GM19238 (cell line): ENCODE results near the gene ALDH1B1.
A peak's percentile ranks its signal among the peaks of the same experiment; 100 is the strongest.
"Not testable (repeated sequence)": the region's sequence is repeated elsewhere in the genome, so short reads cannot be mapped to it uniquely, and the experiment has no call there.

ENCODE experiments used
- DNase-seq: peaks from one replicate; pipeline ENCODE4 v3.0.0; 2011; ENCODE audit warnings: low spot score; ENCODE audit not compliant: insufficient read length

ALDH1B1 gene

DNA sequence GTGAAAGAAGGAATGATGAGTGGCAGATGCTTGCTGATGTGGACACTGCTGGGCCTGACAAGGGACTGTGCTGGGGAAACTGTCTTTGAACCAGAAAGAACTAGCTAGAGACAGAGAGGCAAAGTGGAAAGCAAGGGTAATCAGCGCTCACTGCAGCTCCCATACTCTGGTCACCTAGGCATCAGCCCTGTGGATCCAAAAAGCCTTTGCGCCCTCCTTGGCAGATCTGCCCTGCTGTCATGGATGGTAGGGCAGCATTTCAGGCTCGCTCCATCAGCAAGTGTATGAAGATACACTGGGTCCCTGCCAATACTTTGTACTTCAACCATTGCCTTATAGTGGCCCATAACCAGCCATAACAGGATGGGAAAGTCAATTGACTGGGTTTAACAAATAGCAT lies 6.6 kb upstream of the ALDH1B1 start:
- DNase-seq, result no peak

DNA sequence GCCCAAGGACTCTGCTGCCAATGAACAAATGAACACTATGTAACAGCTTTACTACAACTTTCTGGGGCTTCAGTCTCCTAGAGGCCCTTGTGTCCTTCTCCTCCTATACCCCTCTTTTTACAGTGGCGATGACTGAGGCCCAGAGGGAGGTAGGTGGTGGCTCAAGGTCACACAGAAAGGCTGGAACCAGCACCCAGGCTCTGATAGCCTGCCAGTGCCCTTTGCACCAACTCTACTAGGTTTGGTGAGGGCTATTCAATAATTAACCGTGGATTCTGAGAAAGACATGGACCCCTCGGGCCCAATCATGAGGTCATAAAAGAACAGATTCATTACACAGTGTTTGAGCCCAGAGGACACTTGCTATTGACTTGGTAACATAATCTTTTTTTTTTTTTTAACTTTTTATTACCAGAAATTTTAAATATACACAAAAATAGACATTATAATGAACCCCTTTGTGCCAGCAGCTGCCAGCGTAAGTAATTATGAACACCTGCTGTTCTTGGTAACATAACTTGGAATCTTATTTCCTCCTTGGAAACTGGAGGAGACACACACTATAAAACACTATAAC lies 6.1 kb upstream of the ALDH1B1 start:
- DNase-seq, result no peak

DNA sequence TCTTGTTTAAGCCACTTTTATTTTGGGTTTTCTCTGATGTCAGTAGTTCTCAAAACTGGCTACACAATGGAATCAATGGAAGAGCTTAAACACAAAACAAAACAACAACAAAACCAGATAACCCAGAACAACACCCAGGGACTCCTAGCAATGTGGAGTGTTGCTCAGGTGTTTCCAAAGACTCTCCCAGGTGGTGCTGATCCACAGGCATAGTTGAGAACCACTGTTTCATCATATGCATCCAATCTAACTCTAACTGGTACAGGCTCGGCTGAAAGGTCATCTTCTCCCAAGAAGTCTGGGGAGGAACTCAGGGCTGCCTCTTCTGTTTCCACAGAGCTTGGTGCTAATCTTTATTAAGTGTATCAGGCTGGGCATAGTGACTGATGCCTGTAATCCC lies 5.4 kb upstream of the ALDH1B1 start:
- no peak for DNase-seq

DNA sequence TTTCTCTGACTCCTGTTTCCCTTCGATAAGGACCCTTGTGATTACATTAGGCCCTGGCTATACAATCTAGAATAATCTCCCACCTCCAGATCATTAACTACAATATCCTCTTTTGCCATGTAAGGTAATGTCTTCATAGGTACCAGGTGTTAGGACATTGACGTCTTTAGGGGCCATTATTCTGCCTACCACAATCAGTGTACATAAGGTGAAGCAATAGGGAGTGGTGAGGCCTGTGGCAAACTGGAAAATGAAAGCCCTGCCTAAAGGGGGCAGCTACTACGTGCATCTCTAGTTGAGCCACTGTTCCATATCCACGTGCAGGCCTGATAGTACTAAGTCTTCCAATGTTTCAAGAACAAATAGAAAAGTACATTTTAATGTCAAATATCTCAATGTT lies 4.8 kb upstream of the ALDH1B1 start:
- DNase-seq, result no peak

DNA sequence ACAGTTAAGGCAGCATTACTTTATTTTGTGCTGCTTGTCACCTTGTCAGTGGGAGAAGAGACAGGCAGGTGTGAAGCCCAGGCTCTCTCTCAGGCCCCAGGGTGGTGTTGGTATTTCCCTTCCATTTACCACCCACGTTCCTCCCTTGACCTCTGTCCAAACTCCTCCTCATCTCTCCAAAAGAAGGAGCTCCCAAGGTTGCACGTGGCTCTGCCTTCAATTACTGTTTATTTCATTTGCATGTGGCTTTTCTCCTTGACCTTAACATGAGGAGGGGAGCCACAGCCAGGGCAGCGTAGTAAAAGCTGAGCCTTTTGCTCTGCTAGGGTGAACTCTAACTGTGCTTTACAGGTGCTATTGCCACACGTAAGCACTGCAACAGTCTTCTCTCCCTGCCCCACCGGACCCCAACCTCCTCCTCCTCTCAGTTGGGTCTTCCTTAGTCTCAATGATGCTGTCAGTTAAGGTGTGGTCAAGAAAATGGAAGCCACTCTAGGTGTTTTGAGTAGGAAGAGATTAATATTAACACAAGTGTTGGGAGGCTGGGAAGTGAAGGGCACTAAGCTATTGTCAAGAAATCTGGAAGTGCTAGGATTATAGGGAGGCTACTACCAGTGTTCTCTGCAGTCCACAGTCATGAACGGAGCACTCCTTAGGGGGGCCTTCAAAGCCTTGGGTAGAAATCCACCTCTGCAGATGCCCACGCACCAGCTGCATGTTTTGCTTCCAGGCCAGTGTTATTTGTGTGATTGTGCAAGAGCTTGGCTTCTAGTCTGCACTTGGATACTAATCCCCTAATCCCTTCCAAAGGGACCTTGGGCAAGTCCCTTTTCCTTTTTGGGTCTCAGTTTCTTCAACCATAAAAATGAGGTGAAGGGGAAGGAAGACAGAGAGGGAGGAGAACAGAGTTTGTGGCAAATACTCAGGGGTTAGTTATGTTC lies 3.9 kb upstream of the ALDH1B1 start:
- no peak for DNase-seq

DNA sequence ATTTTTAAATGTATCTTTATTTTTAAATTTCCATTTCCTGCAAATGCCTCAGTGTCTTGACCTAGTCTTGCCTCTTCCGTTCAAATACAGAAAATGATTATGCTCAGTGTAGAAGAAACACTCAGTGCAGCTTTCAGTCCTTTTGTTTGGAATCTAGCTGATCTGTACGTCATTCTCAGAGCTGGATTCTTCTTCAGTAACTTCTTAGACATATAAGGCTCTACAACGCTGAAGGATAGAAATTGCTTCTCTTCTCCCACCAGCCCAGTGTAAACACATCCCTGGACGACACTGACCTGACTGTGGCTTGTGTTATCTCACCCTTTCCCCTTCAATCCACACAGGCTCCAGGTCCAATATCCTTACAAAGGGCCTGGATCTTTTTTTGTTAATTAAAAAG lies 3.2 kb upstream of the ALDH1B1 start:
- DNase-seq, result no peak

DNA sequence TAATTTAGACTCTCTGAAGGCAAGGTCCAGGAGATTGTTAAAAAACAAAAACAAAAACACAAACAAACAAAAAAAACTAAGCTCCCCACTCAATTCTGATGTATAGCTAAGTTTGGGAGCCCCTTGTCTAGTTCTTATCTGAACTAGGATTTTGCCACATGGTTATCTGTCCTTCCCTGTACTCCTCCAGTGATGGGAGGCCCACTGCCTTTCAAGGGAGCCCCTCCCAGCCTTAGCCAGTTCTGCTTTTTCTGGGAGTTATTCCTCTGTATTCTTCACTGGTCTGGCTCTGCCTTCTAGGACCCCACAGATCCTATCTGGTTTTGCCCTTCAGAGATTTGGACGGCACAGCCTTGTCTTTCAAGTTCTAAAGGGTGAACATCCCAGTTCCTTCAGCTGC lies 2.1 kb upstream of the ALDH1B1 start:
- DNase-seq, result no peak

DNA sequence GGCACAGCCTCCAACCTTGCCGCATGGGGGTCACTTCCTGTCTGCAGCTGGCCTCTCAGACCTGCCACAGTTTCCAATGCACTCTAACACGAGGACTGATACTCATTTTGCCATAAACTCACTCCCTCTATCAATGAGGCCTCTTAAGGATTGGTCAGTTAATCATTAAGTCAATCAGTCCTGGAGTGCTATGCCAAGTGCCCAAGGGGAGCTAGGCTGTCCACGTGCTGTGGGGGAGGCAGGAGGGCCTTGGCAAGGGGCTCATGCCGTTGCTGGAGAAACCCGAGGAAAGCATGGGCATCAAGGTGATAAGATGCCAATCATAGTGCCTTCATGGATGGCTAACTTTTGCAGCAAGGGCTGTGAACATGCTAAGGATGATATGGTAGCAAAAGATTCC lies 1.7 kb upstream of the ALDH1B1 start:
- DNase-seq, result no peak

DNA sequence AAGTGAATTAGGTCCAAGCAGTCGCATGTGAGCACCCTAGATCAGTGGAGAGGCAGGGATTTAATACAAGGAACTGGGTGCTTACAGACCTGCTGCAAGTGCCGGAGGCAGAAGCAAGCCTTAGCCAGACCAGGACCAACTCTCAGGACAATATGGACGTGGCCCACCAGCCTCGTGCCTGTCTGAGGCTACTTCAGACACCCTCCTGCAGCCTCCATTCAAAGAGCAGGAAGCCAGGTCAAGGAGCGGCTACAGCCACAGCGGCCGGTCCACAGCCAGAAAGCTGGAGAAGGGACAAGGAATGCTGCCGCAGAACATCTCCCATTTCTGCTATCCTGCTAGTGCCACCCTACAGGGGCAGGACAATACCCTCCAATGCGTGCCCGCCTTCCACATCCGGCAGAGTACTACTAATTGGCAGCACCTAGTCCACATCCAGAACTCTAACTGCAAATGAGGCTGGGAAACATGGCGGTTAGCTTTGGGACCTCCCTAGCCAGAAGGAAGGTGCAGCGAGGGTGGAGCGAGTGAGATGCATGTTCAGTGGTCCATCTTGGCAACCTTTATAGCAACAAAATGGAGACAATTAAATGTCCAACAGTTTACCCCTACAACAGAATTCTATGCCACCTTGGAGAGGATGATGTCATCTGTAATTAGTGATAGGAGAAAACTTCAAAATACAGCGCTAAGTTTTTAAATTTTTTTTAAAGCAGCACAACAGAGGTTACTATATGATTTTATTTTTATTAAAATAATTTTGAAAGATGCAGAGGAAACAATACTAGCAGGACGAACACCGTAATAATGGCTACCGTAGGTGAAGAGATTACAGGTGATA lies 1.0 kb upstream of the ALDH1B1 start:
- no peak for DNase-seq

DNA sequence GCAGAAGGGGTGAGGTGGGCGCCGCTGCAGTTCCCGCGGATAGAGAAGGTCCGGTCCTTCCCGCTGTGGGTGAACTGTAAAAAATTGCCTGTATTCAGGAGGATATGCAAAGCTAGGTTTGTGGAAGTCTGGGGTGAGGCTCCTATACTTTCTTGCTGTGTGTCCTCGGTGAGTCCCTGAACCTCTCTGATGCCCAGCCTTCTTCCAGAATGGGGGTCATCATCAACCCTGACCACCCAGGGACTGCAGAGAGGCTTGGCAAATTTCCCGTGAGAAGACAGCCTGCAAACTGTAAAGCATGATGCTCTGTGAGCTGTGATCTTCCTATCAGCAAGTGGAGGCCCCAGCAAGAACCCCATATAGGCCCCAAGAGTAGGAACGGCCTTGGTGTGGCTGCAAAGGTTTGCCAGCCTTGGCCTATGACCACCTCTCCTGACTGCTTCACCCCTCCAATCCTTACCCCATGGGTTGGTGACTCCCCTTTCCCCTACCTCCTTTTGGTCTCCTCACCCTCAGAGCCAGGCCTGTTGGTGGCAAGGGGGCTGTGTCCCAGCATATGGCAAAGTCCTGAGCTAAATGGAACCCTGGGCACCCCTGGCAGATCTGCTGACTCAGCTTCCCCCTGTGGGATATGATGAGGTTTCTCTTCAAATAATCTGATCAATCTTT lies 760 bp downstream of the ALDH1B1 start:
- peak; percentile 13 for DNase-seq

DNA sequence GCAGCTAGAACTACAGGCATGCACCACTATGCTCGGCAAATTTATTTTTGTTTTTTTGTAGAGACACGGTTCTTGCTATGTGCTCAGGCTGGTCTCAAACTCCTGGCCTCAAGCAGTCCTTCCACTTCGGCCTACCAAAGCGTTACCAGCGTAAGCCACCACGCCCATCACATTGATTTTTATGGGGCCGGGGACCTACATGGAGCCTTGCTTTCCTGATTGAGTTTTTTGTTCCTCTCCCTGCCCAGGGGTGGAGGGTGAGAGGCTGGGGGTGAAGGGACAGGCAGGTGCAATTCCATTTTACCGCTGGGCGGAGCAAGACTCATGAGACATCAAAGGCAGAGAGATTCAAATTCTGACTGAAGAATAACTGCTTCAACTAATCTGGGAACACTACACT lies 1.9 kb downstream of the ALDH1B1 start:
- no peak for DNase-seq

DNA sequence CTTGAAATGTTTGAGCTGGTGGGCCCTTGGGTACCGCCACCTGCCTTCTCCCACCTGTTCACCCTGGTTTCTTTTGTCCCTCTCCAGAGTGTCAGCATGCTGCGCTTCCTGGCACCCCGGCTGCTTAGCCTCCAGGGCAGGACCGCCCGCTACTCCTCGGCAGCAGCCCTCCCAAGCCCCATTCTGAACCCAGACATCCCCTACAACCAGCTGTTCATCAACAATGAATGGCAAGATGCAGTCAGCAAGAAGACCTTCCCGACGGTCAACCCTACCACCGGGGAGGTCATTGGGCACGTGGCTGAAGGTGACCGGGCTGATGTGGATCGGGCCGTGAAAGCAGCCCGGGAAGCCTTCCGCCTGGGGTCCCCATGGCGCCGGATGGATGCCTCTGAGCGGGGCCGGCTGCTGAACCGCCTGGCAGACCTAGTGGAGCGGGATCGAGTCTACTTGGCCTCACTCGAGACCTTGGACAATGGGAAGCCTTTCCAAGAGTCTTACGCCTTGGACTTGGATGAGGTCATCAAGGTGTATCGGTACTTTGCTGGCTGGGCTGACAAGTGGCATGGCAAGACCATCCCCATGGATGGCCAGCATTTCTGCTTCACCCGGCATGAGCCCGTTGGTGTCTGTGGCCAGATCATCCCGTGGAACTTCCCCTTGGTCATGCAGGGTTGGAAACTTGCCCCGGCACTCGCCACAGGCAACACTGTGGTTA lies 3.3 kb downstream of the ALDH1B1 start:
- DNase-seq, result no peak

DNA sequence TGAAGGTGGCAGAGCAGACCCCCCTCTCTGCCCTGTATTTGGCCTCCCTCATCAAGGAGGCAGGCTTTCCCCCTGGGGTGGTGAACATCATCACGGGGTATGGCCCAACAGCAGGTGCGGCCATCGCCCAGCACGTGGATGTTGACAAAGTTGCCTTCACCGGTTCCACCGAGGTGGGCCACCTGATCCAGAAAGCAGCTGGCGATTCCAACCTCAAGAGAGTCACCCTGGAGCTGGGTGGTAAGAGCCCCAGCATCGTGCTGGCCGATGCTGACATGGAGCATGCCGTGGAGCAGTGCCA lies 3.8 kb downstream of the ALDH1B1 start:
- DNase-seq, result no peak

DNA sequence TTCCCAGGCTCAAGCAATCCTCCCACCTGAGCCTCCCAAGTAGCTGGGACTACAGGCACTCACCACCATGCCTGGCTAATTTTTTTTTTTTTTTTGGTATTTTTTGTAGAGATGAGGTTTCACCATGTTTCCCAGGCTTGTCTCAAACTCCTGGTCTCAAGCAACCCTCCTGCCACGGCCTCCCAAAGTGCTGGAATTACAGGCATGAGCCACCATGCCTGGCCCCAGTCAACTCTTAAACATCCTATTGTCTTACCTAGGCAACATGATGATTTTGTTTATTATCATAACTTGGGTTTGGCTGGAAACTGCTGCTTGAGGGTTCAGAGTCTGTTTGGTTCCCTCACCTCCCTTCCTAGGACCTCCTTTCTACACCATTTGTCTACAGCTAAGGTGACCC lies 6.7 kb downstream of the ALDH1B1 start:
- DNase-seq, result not testable (repeated sequence)

DNA sequence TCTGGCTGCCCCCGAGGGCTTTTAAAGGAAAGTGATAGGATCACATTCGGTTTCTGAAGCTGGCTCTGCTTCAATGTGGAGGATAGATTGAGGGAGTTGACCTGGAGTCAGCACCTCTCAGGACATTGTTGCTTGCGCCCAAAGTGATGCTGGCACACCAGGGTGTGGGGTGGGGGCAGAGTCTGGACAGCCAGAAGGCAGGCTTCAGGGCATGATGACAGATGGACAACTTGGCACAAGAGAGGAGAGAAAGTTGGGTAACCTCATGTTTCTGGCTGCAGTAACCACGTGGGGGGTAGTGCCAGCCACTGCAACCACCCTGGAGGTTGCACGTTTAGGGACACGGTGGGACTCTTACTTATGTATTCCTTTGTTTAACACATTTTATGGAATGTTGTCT lies 9.5 kb downstream of the ALDH1B1 start:
- no peak for DNase-seq

DNA sequence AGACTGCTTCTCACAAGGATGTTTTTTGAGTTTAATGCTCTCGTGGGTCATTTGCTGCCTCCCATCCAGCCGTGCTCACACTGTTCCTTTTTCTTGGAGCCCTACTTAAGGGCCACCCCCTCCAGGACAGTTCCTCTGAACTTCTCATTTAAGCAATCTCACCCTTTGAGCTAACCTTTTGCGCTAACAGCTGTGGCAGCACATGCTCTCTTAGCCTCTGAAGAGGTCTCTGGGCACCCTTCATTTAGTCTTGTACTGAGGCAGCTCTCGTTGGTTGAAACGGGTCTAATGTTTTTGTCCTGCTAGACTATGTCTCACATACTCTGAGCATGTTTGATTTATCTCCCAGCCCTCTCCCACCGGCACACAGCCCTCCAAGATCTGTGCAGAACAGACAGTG lies 11.8 kb downstream of the ALDH1B1 start:
- no peak for DNase-seq

DNA sequence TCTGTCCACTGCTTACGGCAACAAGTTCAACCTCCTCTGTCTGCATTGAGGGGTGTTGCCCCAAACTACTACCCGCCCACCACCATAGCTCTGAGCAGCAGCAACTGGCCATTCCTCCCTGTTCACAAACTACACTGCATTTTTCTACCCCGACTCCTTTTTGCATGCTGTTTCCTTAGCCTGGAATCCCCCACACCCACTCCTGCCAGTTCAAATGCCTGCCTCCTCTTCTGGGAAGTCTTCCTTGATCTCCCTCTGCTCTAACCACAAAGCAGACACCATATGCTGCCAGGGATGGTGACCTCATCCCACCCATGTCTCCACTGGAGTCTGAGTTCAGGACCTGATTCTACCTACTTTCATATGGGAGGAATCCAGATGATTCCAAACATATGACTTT lies 13.3 kb downstream of the ALDH1B1 start:
- no peak for DNase-seq

DNA sequence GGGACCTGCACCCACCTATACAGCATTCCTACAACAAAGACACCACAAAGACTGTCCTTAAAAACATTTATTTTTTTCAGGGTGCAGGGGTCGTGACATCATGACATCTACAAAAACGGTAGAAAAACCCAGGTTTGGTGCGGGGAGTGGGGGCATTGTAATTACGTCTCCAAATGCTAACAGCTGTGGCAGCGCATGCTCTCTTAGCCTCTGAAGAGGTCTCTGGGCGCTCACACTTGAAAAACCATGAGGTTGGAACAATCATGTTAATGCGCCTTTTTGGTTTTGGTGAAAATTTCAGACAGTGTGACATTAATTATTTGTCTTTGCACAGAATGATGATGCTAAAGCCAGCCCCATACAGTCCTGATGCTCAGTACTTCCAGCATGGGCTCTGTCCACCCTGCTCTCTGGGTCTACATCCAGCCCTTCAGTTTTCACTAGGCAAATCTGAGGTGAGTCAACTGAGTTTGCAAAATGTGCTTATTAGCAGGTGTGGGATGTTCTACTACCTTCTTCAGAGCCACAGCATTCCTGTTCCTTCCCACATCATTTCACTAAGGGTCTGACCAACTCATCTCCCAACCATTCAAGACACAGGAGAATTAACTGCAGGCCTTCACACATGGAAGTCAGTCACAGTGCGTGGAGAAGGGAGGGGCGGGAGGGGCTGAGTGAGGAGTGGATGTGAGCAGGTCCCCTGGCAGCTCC lies 14.1 kb downstream of the ALDH1B1 start:
- no peak for DNase-seq

DNA sequence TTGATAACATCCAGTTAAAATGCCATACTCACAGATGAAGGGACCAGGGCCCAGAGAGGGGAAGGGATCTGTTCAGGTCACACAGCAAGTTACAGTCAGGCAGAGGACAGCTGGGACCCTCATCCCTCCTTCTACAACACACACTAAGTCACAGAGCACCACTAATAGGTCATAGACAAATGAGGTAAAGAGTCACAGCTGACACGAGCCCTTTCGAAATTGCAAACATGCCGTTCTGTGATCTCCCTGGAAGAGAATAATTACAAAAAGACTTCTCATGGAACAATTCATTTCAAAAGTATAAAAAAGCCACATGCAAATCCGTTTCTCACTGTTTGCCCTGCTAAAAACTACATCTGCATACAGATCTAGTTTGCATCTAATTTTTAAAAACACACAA lies 16.2 kb downstream of the ALDH1B1 start:
- no peak for DNase-seq

DNA sequence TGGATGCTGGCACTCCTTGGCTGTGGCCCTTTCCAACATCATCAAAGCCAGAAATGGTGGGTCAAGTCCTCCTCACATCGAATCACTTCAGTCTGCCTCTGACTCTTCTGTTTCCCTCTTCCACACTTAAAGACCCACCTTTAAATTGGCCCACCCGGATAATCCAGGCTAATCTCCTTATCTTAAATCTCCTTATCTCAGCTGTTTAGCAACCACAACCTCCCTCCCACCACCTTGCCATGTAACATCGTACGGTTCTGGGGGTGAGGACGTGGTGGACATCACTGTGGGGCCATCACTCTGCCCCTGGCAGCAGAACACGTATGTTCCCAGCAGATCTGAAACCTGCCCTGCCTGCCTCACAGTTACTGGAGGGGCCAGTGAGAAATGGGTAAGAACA lies 20.2 kb downstream of the ALDH1B1 start:
- DNase-seq, result no peak

DNA sequence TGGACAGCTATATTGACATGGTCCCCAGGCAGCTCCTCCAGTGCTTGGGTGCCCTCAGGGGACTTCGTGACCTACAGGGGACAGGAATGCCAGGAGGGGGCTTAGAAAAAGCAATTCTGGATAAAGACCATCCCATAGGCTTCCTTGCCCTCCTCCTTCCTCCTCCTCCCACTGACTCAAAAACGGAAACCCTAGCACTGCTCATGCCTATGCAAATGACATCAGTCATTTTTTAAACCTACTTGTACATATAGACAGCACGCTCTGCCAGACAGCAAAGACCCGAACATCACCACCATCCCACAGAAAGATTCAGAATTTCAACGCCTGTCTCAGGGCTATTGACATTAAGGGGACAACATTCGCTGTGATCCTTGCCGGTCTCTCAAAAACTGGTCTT lies 20.8 kb downstream of the ALDH1B1 start:
- no peak for DNase-seq
